HEK293T (cell line): ENCODE results near the gene AGAP1.

Experiments used
- CTCF ChIA-PET: fragments of 350-600 bp; formaldehyde crosslinking; extraction: SDS; loops from one replicate; lab custom pipeline; 2021; ENCODE audit warnings: antibody characterized with exemption, inconsistent platforms; lab: Yijun Ruan, JAX
- POLR2A ChIA-PET: fragments of 350-600 bp; formaldehyde crosslinking; extraction: SDS; loops from one replicate; lab custom pipeline; 2020; ENCODE audit warnings: antibody characterized with exemption, inconsistent platforms; lab: Yijun Ruan, JAX
- DNase-seq: peaks from one replicate; pipeline ENCODE4 v3.0.0; 2012; ENCODE audit warnings: mixed read lengths; ENCODE audit errors: extremely low spot score
- ARNT ChIP-seq: fragments of 450-650 bp; IDR thresholded peaks from 2 replicates; pipeline ENCODE4 v1.6.1; 2017; ENCODE audit warnings: mild to moderate bottlenecking
- BHLHE40 ChIP-seq: fragments of 450-650 bp; IDR thresholded peaks from 2 replicates; pipeline ENCODE4 v1.6.1; 2016; ENCODE audit warnings: mild to moderate bottlenecking, moderate library complexity, borderline replicate concordance
- CTBP1 ChIP-seq: fragments of 450-650 bp; IDR thresholded peaks from 2 replicates; pipeline ENCODE4 v1.6.1; 2016; ENCODE audit warnings: borderline replicate concordance
- ELF4 ChIP-seq: fragments of 450-650 bp; IDR thresholded peaks from 2 replicates; pipeline ENCODE4 v1.6.1; 2017; ENCODE audit warnings: antibody characterized with exemption
- FOXA1 ChIP-seq: fragments of 450-650 bp; IDR thresholded peaks from 2 replicates; pipeline ENCODE4 v1.6.1; 2016; ENCODE audit warnings: mild to moderate bottlenecking
- FOXK2 ChIP-seq: fragments of 450-650 bp; IDR thresholded peaks from 2 replicates; pipeline ENCODE4 v1.6.1; 2016; ENCODE audit warnings: mild to moderate bottlenecking
- FOXM1 ChIP-seq: fragments of 450-650 bp; IDR thresholded peaks from 2 replicates; pipeline ENCODE4 v1.6.1; 2017; ENCODE audit warnings: mild to moderate bottlenecking, borderline replicate concordance
- HDGF ChIP-seq: fragments of 450-650 bp; IDR thresholded peaks from 2 replicates; pipeline ENCODE4 v1.6.1; 2017; ENCODE audit warnings: antibody characterized with exemption, borderline replicate concordance
- L3MBTL2 ChIP-seq: fragments of 450-650 bp; conservative IDR thresholded peaks from 2 replicates; pipeline ENCODE4 v1.6.1; 2016; ENCODE audit warnings: mild to moderate bottlenecking
- LEF1 ChIP-seq: fragments of 450-650 bp; IDR thresholded peaks from 2 replicates; pipeline ENCODE4 v1.6.1; 2017; ENCODE audit warnings: mild to moderate bottlenecking, borderline replicate concordance
- NFRKB ChIP-seq: fragments of 450-650 bp; IDR thresholded peaks from 2 replicates; pipeline ENCODE4 v1.6.1; 2016; ENCODE audit warnings: mild to moderate bottlenecking, moderate library complexity
- PKNOX1 ChIP-seq: fragments of 450-650 bp; IDR thresholded peaks from 2 replicates; pipeline ENCODE4 v1.6.1; 2016
- SP1 ChIP-seq: fragments of 450-650 bp; IDR thresholded peaks from 2 replicates; pipeline ENCODE4 v1.6.1; 2017
- SUZ12 ChIP-seq: fragments of 450-650 bp; IDR thresholded peaks from 2 replicates; pipeline ENCODE4 v1.6.1; 2016; ENCODE audit warnings: mild to moderate bottlenecking
- TARDBP ChIP-seq: fragments of 450-650 bp; IDR thresholded peaks from 2 replicates; pipeline ENCODE4 v1.6.1; 2016
- ZNF384 ChIP-seq: fragments of 450-650 bp; IDR thresholded peaks from 2 replicates; pipeline ENCODE4 v1.6.1; 2016

The AGAP1 gene

GRCh38 chr2:235833971-235834620 lies 340.3 kb downstream of the AGAP1 start:
- POLR2A ChIA-PET: no interaction called here

GRCh38 chr2:235834781-235835180 lies 340.9 kb downstream of the AGAP1 start:
- DNase-seq: no peak
- ChIA-PET CTCF (no interaction called here), POLR2A (no interaction called here)
- no peak for TF ChIP-seq ELF4
- TF ChIP-seq TARDBP: no peak
- TF ChIP-seq NFRKB: no peak
- TF ChIP-seq ARNT: no peak
- TF ChIP-seq HDGF: no peak

More at GRCh38 chr2:235833971-235834620, 340.3 kb downstream of the AGAP1 start:
- CTCF ChIA-PET: no interaction called here
- no peak for DNase-seq
- TF ChIP-seq NFRKB (no peak), SP1 (no peak), HDGF (no peak), TARDBP (no peak), BHLHE40 (no peak), FOXM1 (no peak), FOXA1 (no peak)

- TF ChIP-seq FOXK2 (no peak), ELF4 (no peak), CTBP1 (no peak), LEF1 (no peak), FOXA1 (no peak), SUZ12 (no peak), FOXM1 (no peak)
- ChIA-PET CTCF (no interaction called here), POLR2A (no interaction called here)
- no peak for DNase-seq
Observed at GRCh38 chr2:235835810-235836209, 342.0 kb downstream of the AGAP1 start.

GRCh38 chr2:235836491-235836911 lies 342.7 kb downstream of the AGAP1 start:
- no peak for TF ChIP-seq BHLHE40
- TF ChIP-seq CTBP1: no peak
- no peak for TF ChIP-seq NFRKB
- no peak for TF ChIP-seq PKNOX1
- TF ChIP-seq ARNT: no peak
- TF ChIP-seq L3MBTL2: no peak
- TF ChIP-seq LEF1: no peak
- no peak for TF ChIP-seq FOXA1
- POLR2A ChIA-PET: no interaction called here
- no peak for DNase-seq
- CTCF ChIA-PET: interaction anchor here (0.7 kb wide), 1 partner anchor 28 kb away, joined by 3 read pairs; no protein-coding TSS in a partner anchor

GRCh38 chr2:235839226-235839625 lies 345.4 kb downstream of the AGAP1 start:
- POLR2A ChIA-PET: no interaction called here
- no peak for DNase-seq
- no peak for TF ChIP-seq BHLHE40
- no peak for TF ChIP-seq L3MBTL2
- TF ChIP-seq PKNOX1: no peak
- no peak for TF ChIP-seq FOXK2
- no peak for TF ChIP-seq TARDBP
- no peak for TF ChIP-seq ARNT
- TF ChIP-seq CTBP1: no peak
- no peak for TF ChIP-seq FOXM1
- no peak for TF ChIP-seq LEF1
- TF ChIP-seq ELF4: no peak
- no peak for TF ChIP-seq NFRKB
- no peak for TF ChIP-seq SUZ12
- no peak for TF ChIP-seq ZNF384
- no peak for TF ChIP-seq FOXA1
- CTCF ChIA-PET: no interaction called here

- no peak for DNase-seq
- ChIA-PET CTCF (no interaction called here), POLR2A (no interaction called here)
- TF ChIP-seq ELF4 (no peak), LEF1 (no peak), FOXA1 (no peak), PKNOX1 (no peak), TARDBP (no peak), SUZ12 (no peak), HDGF (no peak), CTBP1 (no peak), FOXK2 (no peak), SP1 (no peak), BHLHE40 (no peak), ZNF384 (no peak)
Observed at GRCh38 chr2:235839974-235840373, 346.1 kb downstream of the AGAP1 start.

GRCh38 chr2:235841863-235842262 lies 348.0 kb downstream of the AGAP1 start:
- CTCF ChIA-PET: no interaction called here
- POLR2A ChIA-PET: no interaction called here
- no peak for TF ChIP-seq FOXM1
- no peak for TF ChIP-seq SUZ12
- TF ChIP-seq L3MBTL2: no peak
- no peak for TF ChIP-seq ARNT
- DNase-seq: no peak
